Measurements from ENCODE around the gene TMEM238.

DNA sequence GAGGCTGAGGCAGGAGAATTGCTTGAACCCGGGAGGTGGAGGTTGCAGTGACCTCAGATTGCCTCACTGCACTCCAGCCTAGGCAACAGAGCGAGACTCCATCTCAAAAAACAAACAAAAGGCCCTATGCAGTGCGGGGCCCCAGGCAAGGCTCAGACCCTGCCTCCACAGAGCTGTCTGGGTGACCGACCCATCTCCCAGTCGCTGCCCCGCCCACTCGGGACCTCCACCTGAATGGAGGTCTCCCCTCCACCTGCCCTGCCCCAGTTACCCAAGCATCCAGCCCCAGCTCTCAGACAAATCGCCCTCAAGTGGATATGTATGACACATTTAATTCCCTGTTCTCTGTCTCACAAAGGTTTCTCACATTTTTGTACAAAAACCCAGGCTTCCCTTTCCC is 18.8 kb downstream of the TMEM238 start:
- TF ChIP-seq POLR2A (IDR thresholded peaks at IDR 0.05; ENCODE audit: low read depth, low read length) (no peak), TAF1 (IDR thresholded peaks at IDR 0.05; ENCODE audit: low read depth, low read length) (no peak), POLR2AphosphoS5 (IDR thresholded peaks at IDR 0.05; ENCODE audit: low read depth, low read length) (no peak)
